Loucy (cell line): ENCODE measurements around the gene DMAP1.

ENCODE experiments used
- CTCF ChIP-seq: fragments of 200-600 bp; sonication (generic); conservative IDR thresholded peaks from 2 replicates; pipeline ENCODE4 v1.5.1; 2014; ENCODE audit warnings: mild to moderate bottlenecking, antibody characterized with exemption, low read length
- EZH2phosphoT487 ChIP-seq: fragments of 200-600 bp; IDR thresholded peaks from 2 replicates; pipeline ENCODE4 v1.6.1; 2018; ENCODE audit warnings: antibody characterized with exemption, mild to moderate bottlenecking, moderate library complexity, borderline replicate concordance

GRCh38 chr1:44243782-44244495 is 30.7 kb downstream of the DMAP1 start:
- TF ChIP-seq CTCF (no peak), EZH2phosphoT487 (no peak)
